ENCODE measurements around the gene TCP11L2. TPM values are rescaled to one million over a fixed set of nuclear protein-coding genes. Genes with fewer than 3 reads are reported as not detected.
A peak's percentile ranks its signal among the peaks of the same experiment; 100 is the strongest.
"Not testable (repeated sequence)": the region's sequence is repeated elsewhere in the genome, so short reads cannot be mapped to it uniquely, and the experiment has no call there.

TCP11L2 gene
- total RNA-seq, 2 donors from 2014 or later, result 41.5 to 52.5 TPM

- intact Hi-C loops (cut with DNase I), result loop anchor here (5.0 kb wide), 1 partner anchor 55 kb away; no protein-coding TSS in a partner anchor
- DNase-seq, result no peak
- no peak for ATAC-seq
These were observed 20.7 kb upstream of the TCP11L2 start for GRCh38 chr12:106281804-106282203.

GRCh38 chr12:106282457-106283097 is 20.0 kb upstream of the TCP11L2 start:
- DNase-seq (no peak), ATAC-seq (peak; percentile 51 to 85)
- intact Hi-C loops (cut with DNase I), result loop anchor here (5.0 kb wide), 1 partner anchor 55 kb away; no protein-coding TSS in a partner anchor

GRCh38 chr12:106284358-106285105 is 18.0 kb upstream of the TCP11L2 start:
- peak; percentile 43 to 63 for ATAC-seq
- intact Hi-C loops (cut with DNase I), result loop anchor here (5.0 kb wide), 1 partner anchor 57 kb away; no protein-coding TSS in a partner anchor

GRCh38 chr12:106285982-106286381 is 16.6 kb upstream of the TCP11L2 start:
- ATAC-seq, result no peak
- no peak for DNase-seq
- intact Hi-C loops (cut with DNase I), result no loop called here

More at GRCh38 chr12:106284358-106285105, 18.0 kb upstream of the TCP11L2 start:
- DNase-seq, result no peak

GRCh38 chr12:106286576-106287162 is 15.9 kb upstream of the TCP11L2 start:
- ATAC-seq; intact Hi-C loops (cut with DNase I); DNase-seq: not testable (repeated sequence)

GRCh38 chr12:106287364-106287763 is 15.2 kb upstream of the TCP11L2 start:
- intact Hi-C loops (cut with DNase I), result no loop called here
- ATAC-seq, result no peak
- no peak for DNase-seq

- intact Hi-C loops (cut with DNase I), result no loop called here
- no peak for DNase-seq
- ATAC-seq, result no peak
These were observed 14.4 kb upstream of the TCP11L2 start for GRCh38 chr12:106288101-106288493.

GRCh38 chr12:106288494-106289195 is 13.9 kb upstream of the TCP11L2 start:
- ATAC-seq, result peak in 1 of 2 donors; percentile 60
- intact Hi-C loops (cut with DNase I), result no loop called here
- DNase-seq, result no peak

GRCh38 chr12:106289196-106289681 is 13.3 kb upstream of the TCP11L2 start:
- DNase-seq (no peak), ATAC-seq (no peak)
- intact Hi-C loops (cut with DNase I), result no loop called here

GRCh38 chr12:106290666-106291065 is 11.9 kb upstream of the TCP11L2 start:
- no peak for ATAC-seq
- DNase-seq, result no peak
- intact Hi-C loops (cut with DNase I), result no loop called here

- intact Hi-C loops (cut with DNase I), result no loop called here
- DNase-seq (no peak), ATAC-seq (no peak)
These were observed 11.2 kb upstream of the TCP11L2 start for GRCh38 chr12:106291342-106291741.

- DNase-seq (no peak), ATAC-seq (no peak)
- intact Hi-C loops (cut with DNase I), result no loop called here
These were observed 10.2 kb upstream of the TCP11L2 start for GRCh38 chr12:106292339-106292738.

GRCh38 chr12:106296179-106296877 is 6.2 kb upstream of the TCP11L2 start:
- no peak for DNase-seq
- peak in 1 of 2 donors; percentile 63 for ATAC-seq
- intact Hi-C loops (cut with DNase I), result no loop called here

- no peak for ATAC-seq
These were observed 5.5 kb upstream of the TCP11L2 start for GRCh38 chr12:106297075-106297474.

GRCh38 chr12:106297681-106298080 is 4.9 kb upstream of the TCP11L2 start:
- no peak for DNase-seq
- intact Hi-C loops (cut with DNase I), result no loop called here
- no peak for ATAC-seq

More at GRCh38 chr12:106297075-106297474, 5.5 kb upstream of the TCP11L2 start:
- no peak for DNase-seq
- intact Hi-C loops (cut with DNase I), result no loop called here

GRCh38 chr12:106299202-106299774 is 3.2 kb upstream of the TCP11L2 start:
- intact Hi-C loops (cut with DNase I), result no loop called here
- peak; percentile 36 for DNase-seq
- no peak for ATAC-seq

GRCh38 chr12:106300761-106301160 is 1.8 kb upstream of the TCP11L2 start:
- ATAC-seq, result no peak
- no peak for DNase-seq
- intact Hi-C loops (cut with DNase I), result loop anchor here in 1 of 2 donors (5.0 kb wide), 1 partner anchor 53 kb away; the partner anchor contains the start of gene CKAP4

GRCh38 chr12:106301241-106301610 is 1.3 kb upstream of the TCP11L2 start:
- intact Hi-C loops (cut with DNase I), result loop anchor here in 1 of 2 donors (5.0 kb wide), 1 partner anchor 54 kb away; the partner anchor contains the start of gene CKAP4
- ATAC-seq (no peak), DNase-seq (no peak)

All from left cardiac atrium (tissue), 4 donors.